Medulla oblongata (tissue), 1 donor: ENCODE results near the gene UQCR11.

Source experiments
- DNase-seq: peaks from one replicate; pipeline ENCODE4 v3.0.0-alpha.2; 2015; ENCODE audit errors: extremely low spot score

UQCR11 gene

DNA sequence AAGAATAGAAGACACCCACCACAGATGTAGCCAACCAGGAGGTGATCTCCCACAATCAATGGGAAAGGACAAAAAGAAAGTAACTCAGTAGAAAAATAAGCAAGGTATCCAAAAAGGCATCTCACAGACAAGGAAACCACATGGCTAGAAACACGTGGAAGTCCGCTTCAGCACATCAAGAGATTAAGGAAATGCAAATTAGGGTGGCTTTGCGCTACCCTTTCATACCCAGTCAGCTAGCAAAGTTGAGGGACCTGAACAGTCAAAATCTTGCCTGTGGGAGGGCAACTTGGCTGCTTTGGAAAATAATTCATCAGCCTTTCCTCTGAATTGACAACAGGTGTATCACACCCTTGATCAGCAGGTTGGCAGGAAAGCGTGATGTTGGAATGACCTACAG, 11.6 kb upstream of the UQCR11 start:
- no peak for DNase-seq

DNA sequence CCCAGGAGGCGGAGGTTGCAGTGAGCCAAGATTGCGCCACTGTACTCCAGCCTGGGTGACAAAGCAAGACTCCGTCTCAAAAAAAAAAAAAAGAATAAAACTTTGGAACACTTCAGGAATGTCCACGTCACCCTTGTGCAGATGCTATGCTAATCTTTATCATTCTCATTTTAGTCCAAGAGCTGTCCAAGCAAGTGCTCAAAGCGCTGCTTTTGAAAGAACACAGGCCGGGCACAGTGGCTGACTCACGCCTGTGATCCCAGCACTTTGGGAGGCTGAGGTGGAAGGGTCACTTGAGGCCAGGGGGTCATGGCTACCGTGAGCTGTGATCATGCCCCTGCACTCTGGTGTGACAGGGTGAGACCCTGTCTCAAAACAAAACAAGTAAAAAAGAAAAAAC, 11.1 kb upstream of the UQCR11 start:
- DNase-seq: no peak

DNA sequence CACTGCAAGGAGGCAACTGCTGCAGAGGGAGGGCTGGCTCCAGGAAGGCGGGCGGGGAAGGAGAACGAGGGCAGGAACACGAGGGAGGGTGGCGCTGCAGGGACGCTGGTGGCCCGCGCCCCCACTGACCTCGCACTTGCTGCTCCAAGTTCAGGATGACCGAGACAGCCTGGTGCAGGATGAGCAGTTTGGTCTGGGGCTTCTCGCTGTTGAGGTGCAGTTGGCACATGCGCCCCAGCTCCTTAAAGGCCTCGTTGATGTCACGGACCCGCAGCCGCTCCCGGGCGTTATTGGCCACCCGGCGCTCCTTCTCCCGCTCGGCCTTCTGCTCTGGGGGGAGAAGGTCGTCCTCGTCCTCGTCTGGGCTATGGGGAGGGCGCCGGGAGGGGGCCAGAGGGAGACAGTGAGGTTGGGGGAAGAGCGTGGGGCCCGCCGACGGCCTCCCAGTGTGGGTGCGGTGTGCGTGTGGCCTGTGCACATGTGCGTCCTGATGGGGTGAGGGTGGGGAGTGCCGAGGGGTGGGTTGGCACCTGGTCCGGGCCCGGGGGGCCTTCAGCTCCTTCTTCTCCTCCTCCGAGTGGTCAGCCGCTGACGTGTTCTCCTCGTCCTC, 10.0 kb upstream of the UQCR11 start:
- no peak for DNase-seq

DNA sequence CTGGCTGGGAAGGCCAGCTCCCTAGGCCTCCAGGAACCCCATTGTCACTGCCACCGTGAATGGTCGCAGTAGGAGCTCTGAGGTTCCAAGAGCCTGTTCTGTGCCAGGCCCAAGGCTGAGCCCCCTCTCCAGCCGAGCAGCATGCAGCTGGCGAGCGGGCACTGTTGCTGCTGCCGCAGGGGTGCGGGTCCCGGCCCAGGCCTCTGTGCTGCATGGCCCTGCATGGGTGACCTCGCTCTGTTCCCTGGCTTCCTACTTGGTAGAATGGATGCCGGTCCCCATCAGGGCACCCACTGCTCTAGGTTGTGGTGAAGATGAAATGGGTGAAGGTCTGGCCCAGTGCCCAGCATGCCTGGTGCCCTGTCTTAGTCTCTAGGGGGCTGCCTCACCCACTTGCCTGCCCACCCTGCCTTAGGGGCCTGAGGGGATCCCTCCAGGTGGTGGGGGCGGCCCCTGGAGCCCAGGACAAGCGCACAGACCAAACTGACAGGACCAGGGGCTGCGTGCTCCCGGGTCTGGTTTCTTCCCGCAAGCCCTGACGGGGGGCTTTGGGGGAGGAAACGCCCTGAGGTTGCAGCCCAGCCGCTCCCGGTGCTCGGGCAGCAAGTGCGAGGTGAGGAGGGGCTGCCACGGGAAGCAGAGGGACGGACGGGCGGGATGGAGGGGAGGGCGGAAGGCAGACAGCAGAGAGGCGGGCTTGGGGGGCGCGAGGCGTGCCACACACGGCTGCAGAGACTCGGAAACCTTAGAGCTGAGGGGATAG, 8.7 kb upstream of the UQCR11 start:
- no peak for DNase-seq

DNA sequence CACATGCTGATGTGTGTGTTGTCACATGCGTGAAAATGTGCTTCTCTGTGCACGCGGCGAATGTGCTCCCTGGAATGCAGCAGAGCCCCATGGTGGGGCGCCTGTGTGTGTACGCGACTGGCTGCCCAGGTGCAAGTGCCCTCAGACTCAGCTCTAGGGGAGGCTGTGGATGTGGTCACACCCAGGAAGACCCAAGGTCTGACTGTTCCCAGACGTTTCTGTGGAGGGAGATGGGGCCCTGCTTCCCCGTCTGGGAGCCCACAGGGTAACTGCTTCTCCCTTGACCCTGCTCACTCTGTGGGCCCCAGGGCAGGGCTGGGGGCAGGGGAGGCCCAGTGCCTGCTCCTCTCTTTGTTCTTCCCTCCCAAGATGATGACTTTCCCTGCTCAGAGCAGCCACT, 7.9 kb upstream of the UQCR11 start:
- DNase-seq: no peak

DNA sequence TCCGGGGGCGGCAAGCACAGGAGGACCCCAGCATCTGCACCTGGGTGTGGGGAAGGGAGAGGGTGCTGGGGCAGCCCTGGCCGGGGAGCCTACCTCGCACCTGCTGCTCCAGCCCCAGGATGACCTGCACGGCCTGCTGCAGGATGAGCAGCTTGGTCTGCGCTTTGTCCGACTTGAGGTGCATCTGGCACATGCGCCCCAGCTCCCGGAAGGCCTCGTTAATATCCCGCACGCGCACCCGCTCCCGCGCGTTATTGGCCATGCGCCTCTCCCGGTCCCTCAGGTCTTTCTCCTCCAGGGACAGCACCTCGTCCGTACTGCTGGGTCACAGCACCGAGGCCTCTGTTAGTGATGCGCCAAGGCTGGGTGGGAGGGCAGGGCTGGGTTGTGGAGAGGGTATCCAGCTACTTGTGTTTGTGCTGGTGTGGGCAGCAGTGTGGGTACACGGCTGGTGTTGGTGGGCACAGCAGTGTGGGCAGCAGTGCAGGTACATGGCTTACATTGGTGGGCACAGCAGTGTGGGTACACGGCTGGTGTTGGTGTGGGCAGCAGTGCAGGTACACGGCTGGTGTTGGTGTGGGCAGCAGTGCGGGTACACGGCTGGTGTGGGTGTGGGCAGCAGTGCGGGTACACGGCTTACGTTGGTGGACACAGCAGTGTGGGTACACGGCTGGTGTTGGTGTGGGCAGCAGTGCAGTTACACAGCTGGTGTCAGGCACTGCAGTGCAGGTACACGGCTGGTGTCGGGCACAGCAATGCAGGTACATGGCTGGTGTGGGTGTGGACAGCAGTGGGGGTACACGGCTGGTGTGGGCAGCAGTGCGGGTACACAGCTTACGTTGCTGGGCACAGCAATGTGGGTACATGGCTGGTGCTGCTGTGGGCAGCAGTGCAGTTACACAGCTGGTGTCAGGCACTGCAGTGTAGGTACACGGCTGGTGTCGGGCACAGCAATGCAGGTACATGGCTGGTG, 7.1 kb upstream of the UQCR11 start:
- DNase-seq: no peak

DNA sequence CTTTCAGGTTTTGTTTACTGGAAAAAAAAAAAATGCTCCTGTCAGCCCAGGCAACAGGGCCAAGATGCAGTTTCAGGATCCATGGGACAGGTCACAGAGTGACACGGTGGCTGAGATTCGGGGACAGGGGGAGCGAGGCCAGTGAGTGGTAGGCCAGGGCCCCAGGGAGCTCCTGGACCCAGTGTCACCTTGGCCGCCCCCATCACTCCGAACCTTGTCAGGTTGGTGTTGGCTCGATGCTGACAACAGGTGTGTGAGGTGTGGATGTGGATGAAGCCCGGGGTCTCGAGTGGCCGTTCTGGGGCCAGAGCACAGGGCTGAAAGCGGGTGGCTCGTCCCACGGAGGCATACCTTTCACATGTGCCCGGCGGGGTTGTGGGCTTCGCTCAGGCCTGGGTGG, 6.1 kb upstream of the UQCR11 start:
- no peak for DNase-seq

DNA sequence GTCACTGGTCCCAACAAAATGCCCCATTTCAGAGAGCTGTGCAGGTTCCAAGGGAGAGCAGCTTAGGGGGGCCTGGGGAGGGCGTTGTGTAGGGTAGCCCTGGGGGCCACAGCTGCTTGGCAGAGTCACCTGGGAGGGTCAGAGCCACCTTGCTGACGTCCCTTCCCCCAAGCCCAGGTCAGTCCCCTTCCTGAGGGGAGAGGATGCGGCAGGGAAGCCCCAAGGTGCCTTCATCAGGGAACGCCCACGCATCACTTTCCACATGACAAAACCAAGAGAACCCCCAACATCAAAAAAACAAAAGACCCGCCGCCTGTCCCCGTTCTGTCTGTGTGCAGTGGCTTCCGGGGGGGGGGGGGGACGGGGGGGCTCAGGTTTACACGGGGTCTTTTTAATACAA, 5.3 kb upstream of the UQCR11 start:
- no peak for DNase-seq

DNA sequence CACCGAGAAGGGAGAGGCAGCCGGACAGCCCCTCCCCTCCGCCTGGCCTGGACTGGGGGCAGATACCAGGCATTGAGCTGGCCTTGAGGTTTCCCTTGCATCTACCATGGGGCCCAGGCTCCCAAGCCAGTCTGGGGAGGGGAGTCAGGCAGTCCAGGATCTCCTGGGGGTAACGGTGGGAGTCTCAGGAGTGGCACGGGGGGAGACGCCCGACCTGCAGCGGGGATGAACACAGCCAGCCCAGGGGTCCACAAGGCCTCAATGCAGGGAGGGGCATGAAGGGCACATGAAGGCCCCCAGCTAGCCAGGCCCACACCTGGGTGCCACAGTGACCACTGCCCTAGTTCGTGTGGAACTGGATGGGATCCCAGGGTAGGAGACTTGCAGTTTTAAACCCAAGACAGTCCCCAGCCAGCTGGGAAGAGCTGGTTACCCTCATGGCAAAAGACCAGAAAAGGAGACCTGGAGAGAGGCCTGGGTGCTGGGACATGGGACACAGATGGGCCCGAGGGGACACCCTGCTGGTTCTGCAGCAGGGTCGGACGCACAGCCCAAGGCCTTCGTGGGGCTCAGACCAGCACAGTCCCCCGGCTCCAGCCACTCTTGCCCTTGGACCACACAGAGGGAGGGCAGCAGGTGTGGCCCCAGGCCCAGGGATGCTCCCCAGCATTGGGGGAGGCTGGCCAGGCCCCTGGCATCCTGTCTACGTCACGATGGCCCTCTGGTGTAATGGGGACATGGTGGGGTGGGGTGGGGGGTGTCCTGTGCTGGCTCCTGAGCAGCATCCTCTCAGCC, 4.6 kb upstream of the UQCR11 start:
- DNase-seq: no peak

DNA sequence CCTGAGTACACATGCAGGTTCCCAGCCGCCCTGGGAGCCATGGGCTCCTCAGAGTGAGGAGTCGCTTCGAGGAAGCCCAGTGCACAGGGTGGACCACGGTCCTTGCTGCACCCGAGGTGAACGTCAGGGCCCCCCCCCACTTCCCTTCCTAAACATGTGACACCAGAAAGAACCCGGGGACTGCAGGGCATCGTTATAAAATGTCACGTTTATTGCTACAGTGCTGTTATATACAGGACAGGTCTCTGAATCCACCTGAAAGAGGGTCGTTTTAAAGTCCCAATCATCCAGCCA, 3.8 kb upstream of the UQCR11 start:
- no peak for DNase-seq

DNA sequence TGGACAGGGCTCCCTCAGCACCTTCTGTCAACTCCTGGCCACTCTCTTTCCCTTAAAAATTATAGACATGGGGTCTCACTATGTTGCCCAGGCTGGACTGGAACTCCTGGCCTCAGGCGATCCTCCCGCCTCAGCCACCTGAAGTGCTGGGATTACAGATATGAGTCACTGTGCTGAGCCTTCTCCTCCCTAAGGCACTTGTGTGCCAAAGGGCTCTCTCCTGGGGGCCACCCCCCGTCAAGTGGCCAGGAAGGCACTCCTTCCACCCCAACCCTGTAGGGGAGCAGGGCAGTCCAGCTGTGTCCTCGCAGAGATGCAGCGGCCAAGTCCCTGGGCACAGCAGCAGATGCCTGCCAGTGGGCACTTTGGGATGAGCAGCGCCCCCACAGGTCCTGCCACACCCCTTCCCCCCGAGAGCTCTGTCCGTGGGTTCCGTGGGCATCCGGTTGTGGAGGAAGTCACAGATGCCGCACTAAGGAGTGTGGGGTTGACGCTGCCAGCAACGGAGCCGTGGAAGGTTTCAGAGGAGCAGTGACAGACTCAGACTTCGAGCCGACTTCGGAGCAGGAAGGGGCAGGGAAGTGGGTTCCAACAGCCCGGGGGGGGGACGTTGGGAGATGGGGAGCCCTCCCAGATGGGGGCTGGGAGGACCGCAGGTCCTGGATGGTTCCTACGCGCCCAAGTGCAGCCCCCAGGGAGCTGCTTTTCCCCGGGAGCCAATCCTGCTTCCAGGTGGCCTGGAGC, 3.3 kb upstream of the UQCR11 start:
- no peak for DNase-seq

DNA sequence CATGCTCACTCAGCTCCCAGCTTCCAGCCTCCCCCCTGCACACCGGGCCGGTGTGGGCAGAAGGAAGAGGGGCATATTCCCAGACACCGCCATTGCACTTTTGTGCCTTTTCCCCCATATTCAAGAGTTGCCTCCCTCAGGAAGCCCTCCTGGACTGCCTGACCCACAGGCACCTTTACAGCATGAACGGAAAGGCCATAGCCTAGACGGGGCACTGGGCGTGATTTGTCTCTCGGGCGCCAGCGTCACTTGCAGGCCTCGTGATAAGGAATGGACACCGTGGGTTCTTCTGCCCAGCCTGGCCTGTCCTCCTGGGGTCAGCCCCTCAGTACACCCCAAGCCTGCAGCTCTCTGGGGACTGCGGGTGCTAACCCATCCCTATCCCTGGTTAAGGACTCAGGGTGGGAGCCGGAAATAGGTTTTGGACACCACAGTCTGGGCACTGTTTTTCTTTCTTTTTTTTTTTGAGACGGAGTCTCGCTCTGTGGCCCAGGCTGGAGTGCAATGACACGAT, 933 bp upstream of the UQCR11 start:
- no peak for DNase-seq

DNA sequence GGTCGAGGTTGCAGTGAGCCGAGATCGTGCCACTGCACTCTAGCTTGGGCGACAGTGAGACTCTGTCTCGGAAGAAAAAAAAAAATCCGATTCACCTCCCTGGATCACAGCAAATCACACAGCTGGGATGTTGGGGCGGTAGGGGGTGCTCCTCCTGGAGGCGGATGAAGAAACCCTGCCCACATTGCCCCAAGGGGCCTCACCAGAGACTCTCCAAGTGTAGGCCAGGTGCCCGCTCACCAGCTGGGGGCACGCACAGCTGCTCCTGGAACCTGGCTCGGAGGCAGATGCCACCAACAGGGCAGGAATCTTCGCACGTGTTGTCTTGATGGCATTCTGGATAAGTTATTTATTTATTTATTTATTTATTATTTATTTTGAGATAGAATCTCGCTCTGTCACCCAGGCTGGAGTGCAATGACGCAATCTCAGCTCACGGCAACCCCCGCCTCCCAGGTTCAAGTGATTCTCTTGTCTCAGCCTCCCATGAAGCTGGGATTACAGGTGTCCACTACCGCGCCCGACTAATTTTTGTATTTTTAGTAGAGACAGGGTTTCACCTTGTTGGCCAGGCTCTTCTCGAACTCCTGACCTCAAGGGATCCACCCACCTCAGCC, 3.1 kb downstream of the UQCR11 start:
- no peak for DNase-seq

DNA sequence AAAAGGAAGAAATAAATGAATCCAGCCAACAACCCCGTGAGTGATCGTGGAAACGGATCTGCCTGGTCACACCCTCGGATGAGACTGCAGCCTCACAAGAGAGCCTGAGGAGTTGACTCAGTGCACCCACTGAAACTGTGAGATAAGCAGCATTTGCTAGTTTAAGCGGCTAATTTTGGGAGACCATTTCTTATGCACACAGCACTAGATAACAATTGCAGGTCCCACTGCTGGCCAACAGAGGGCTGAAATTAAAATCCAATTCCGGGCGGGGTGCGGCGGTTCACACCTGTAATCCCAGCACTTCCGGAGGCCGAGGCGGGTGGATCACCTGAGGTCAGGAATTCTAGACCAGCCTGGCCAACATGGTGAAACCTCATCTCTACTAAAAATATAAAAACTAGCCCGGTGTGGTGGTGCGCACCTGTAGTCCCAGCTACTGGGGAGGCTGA, 3.6 kb downstream of the UQCR11 start:
- DNase-seq: no peak

DNA sequence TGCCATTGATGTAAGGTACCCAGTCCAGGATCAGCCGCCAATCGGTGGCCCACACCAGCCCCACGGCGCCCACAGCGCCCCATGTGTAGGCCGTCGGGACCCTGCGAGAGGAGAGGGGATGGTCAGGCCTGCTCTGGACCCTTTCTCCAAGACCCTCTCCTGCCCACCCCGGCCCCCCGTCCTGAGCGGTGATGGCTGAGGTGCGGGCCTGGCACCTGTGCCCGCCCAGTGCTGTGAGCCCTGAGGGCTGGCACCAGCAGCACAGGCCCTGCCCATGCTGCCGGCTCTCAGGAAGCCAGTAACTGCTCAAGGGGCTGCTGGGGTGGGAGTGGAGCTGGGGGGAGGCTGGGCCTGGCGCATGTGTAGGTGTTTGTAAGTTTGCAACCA, 5.8 kb downstream of the UQCR11 start:
- DNase-seq: no peak

DNA sequence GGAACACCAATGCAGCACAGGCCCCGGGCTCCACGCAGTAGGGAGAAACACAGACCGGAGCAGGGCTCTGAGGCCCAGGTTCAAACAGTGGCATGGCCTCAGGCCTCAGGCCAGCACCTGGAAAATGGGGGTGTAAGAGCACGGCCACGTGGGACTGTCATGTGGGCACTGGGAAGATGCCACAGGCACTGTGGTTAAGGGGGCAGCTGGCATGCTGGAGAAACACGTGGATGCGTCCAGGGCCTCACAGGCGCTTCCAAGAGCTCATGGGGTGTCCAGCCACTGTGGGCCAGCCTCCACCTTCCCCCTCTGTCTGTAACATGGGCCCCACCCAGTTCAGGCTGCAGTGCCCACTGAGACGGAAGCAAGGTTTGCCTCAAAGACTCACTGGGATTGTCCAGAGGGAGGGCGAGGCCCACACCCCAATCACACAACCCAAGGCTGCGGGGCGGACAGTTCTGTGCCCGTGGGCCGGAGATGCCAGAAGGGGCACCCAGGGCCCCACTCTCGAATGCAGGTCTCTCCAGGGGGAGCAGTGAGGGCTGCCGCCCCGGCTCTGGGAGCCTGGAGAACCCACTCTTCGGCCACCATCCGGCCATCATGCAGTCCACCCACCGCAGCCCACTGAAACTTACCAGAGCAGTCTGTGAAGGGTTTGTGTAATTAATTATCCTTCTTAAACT, 6.3 kb downstream of the UQCR11 start:
- DNase-seq: no peak

DNA sequence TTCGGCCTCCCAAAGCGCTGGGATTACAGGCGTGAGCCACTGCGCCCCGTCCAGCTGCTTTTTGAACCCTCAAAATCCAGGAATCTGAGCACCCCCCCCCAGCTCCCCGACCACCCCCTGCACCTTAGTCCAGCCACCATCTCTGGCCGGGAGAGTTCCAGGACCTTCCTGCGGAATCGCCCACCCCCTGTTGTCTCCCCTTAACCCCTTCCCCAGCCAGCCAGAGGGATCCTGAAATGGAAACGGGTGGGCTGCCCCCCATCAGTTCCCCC, 11.8 kb downstream of the UQCR11 start:
- DNase-seq: no peak

DNA sequence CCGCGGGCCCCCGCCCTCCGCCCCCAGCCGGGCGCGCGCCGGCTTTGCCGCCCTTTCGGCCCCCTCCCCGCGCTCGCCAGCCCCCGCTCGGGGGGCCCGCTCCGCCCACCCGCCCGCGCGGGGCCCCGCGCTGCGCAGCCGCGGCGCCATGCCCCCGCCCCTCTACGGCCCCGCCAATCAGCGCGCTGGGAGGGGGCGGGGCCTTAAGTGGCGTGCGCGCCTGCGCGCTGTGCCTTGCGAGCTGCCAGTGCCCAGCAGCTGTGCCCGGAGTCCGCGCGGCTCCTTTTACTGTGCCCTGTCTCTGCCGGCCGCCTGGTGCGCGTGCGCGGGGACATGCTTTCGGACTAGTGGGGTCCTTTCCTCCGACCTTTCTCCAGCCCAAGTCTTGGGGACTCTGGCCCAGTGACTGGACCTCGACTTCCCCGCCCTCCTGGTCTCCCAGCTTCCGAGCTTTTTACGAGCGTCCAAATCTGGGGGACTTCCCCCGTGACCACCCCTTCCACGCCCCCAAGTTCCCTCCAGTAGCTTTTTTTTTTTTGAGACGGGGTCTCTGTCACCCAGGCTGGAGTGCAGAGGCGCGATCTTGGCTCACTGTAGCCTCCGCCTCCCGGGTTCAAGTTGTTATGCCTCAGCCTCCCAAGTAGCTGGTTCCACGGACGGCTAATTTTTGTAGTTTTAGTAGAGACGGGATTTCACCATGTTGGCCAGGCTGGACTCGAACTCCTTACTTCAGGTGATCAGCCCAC, 12.3 kb downstream of the UQCR11 start, which contains the start of gene MBD3:
Gene MBD3 (minus strand): TSS at position 111 of the 746 bp plus-strand sequence. CDS start 234 bp downstream, outside the sequence.
- peak; percentile 96 for DNase-seq

DNA sequence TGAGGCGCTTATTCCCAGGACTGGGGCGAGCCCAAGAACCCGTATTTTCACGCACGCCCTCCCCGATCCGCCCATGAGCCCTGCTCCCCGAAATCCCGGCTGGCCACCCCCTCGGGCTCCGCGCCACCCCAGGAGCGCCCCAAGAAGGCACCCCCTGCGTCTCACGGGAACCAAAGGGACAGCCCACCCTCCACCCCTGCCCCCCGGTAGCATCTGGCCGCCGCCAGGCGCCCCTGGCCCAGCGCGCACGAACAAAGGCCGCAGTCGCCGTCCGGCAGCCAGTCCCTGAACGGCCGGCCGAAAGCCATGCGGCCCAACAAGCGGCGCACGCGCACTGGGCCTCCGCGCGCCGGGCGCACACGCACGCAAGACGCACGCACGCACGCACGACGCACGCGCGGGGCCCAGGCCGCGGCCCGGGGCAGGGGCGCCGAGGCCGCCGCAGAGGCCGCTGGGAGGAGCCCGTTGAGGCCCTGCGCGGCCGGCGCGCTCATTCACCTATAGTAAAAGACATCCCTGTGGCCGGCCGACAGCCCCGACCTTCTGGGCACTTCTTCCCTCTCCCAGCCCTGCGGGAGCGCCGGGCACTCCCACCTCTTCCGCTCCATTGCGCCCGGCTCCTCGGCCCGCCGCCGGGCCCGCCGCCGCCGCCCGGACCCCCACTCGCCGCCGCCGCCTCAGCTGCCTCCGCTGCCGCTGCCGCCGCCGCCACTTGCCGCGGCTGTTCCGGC, 13.1 kb downstream of the UQCR11 start:
- DNase-seq: peak; percentile 89
